GM21723 (cell line): ENCODE results near the gene LTB.
A peak's percentile ranks its signal among the peaks of the same experiment; 100 is the strongest.

Source experiments
- ATAC-seq: cut with Tn5 transposase; IDR thresholded peaks from one replicate; pipeline ENCODE4 v1.9.1; 2021; ENCODE audit warnings: mild to moderate bottlenecking, moderate library complexity; ENCODE audit not compliant: unreplicated experiment

The LTB gene

GRCh38 chr6:31582230-31582643 lies at the start of gene LTB:
LTB (minus strand) TSS chr6:31582424; CDS start chr6:31582417, 7 bp downstream.
- ATAC-seq, result no peak

- no peak for ATAC-seq
These were observed 49.6 kb upstream of the LTB start for GRCh38 chr6:31631681-31632278.

- no peak for ATAC-seq
These were observed 49.0 kb upstream of the LTB start for GRCh38 chr6:31631209-31631608.

- no peak for ATAC-seq
These were observed 48.1 kb upstream of the LTB start for GRCh38 chr6:31630177-31630934.

GRCh38 chr6:31629014-31629413 lies 46.8 kb upstream of the LTB start:
- ATAC-seq, result no peak

GRCh38 chr6:31627690-31628287 lies 45.6 kb upstream of the LTB start:
- ATAC-seq, result no peak

GRCh38 chr6:31626952-31627351 lies 44.7 kb upstream of the LTB start:
- no peak for ATAC-seq

GRCh38 chr6:31624070-31624469 lies 41.8 kb upstream of the LTB start:
- ATAC-seq, result no peak

- ATAC-seq, result no peak
These were observed 40.5 kb upstream of the LTB start for GRCh38 chr6:31622684-31623091.

GRCh38 chr6:31621991-31622390 lies 39.8 kb upstream of the LTB start:
- no peak for ATAC-seq

- ATAC-seq, result no peak
These were observed 39.2 kb upstream of the LTB start for GRCh38 chr6:31621320-31621939.

- peak; percentile 51 for ATAC-seq
These were observed 38.5 kb upstream of the LTB start, which contains the start of gene PRRC2A for GRCh38 chr6:31620586-31621319. PRRC2A (plus strand) TSS chr6:31620715; CDS start chr6:31622790, 2,075 bp downstream.

- ATAC-seq, result peak; percentile 78
These were observed 37.8 kb upstream of the LTB start for GRCh38 chr6:31619805-31620585.

GRCh38 chr6:31617010-31617409 lies 34.8 kb upstream of the LTB start:
- ATAC-seq, result no peak

- no peak for ATAC-seq
These were observed 33.5 kb upstream of the LTB start for GRCh38 chr6:31615748-31616147.

GRCh38 chr6:31614684-31615578 lies 32.7 kb upstream of the LTB start, which contains the start of gene AIF1:
AIF1 (plus strand) TSS chr6:31615234; CDS start chr6:31615330, 96 bp downstream.
- ATAC-seq, result no peak

GRCh38 chr6:31614075-31614619 lies 31.9 kb upstream of the LTB start:
- ATAC-seq, result no peak

- ATAC-seq, result no peak
These were observed 28.7 kb upstream of the LTB start for GRCh38 chr6:31610968-31611367.
